ENCODE results near the gene KCNG2. TPM values are rescaled to one million over a fixed set of nuclear protein-coding genes. Genes with fewer than 3 reads are reported as not detected.

Gene KCNG2
- polyA plus RNA-seq, 1 donor from 2014 or later, result not detected

DNA sequence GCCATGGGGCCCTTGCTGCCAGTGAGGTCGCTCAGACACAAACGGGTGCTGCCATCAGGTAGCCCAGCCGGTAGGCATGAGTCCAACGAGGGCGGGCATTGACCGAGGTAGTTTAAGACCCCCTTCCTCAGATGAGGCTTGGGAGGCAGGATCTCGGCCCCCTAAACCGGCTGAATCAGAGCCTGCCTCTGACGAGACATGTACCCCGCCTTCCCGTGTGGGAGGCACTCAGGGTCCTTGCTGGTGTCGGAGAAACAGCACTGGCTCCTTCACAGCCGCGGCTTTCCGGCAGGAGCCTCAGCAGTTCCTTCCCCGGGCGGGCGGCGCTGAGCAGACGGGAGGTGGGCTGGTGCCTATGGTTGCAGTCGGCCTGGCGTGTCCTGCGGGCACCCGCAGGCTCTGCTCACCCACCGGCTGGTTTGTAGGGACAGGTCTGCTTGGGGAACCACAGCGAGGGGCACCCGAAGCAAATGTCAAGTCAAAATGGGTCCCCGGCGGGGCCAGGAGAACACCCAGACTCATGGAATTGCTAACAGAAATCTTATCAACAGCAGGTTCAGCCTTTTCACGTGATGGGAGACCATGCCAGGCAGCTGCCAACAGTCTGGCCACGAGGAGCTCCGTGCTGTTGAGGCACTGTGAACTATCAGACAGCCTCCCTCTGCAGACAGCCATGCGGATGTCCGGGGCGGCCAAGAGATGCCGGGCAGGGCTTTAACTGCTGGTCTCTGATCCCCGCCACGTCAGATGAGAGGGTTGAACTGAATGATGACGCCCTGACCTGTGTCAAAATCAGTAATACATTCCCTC lies 2.8 kb downstream of the KCNG2 start:
- no peak overlapping the region for H3K4me3 ChIP-seq (ENCODE audit: low read length)
- no peaks in the 10 kb centered on the region for H3K9me3 ChIP-seq (ENCODE audit: low read length)
- H3K27ac ChIP-seq (ENCODE audit: low read length), result no peak overlapping the region
- H3K4me2 ChIP-seq (ENCODE audit: low read length), result no peak overlapping the region
- no peaks in the 10 kb centered on the region for H3K9me2 ChIP-seq (ENCODE audit: insufficient read depth, low read length)
- H3K36me3 ChIP-seq (ENCODE audit: insufficient read depth, low read length), result no peaks in the 10 kb centered on the region
- no peak overlapping the region for H2AFZ ChIP-seq (ENCODE audit: low read depth, low read length)
- H3F3A ChIP-seq (ENCODE audit: insufficient read depth, low read length, poor library complexity, severe bottlenecking), result no peaks in the 10 kb centered on the region
- H3K27me3 ChIP-seq (ENCODE audit: insufficient read depth, low read depth, low read length), result peaks cover 47% of the 10 kb centered on the region
- H3K79me2 ChIP-seq (replicated peaks; ENCODE audit: insufficient read depth, low read length), result no peaks in the 10 kb centered on the region
- TF ChIP-seq, protein P1, sequence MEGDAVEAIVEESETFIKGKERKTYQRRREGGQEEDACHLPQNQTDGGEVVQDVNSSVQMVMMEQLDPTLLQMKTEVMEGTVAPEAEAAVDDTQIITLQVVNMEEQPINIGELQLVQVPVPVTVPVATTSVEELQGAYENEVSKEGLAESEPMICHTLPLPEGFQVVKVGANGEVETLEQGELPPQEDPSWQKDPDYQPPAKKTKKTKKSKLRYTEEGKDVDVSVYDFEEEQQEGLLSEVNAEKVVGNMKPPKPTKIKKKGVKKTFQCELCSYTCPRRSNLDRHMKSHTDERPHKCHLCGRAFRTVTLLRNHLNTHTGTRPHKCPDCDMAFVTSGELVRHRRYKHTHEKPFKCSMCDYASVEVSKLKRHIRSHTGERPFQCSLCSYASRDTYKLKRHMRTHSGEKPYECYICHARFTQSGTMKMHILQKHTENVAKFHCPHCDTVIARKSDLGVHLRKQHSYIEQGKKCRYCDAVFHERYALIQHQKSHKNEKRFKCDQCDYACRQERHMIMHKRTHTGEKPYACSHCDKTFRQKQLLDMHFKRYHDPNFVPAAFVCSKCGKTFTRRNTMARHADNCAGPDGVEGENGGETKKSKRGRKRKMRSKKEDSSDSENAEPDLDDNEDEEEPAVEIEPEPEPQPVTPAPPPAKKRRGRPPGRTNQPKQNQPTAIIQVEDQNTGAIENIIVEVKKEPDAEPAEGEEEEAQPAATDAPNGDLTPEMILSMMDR (IDR thresholded peaks at IDR 0.05; ENCODE audit: poor library complexity, severe bottlenecking), result no peak
- TF ChIP-seq MXI1 (conservative IDR thresholded peaks at IDR 0.05; ENCODE audit: poor library complexity, severe bottlenecking), result no peak
- TF ChIP-seq, protein P2, sequence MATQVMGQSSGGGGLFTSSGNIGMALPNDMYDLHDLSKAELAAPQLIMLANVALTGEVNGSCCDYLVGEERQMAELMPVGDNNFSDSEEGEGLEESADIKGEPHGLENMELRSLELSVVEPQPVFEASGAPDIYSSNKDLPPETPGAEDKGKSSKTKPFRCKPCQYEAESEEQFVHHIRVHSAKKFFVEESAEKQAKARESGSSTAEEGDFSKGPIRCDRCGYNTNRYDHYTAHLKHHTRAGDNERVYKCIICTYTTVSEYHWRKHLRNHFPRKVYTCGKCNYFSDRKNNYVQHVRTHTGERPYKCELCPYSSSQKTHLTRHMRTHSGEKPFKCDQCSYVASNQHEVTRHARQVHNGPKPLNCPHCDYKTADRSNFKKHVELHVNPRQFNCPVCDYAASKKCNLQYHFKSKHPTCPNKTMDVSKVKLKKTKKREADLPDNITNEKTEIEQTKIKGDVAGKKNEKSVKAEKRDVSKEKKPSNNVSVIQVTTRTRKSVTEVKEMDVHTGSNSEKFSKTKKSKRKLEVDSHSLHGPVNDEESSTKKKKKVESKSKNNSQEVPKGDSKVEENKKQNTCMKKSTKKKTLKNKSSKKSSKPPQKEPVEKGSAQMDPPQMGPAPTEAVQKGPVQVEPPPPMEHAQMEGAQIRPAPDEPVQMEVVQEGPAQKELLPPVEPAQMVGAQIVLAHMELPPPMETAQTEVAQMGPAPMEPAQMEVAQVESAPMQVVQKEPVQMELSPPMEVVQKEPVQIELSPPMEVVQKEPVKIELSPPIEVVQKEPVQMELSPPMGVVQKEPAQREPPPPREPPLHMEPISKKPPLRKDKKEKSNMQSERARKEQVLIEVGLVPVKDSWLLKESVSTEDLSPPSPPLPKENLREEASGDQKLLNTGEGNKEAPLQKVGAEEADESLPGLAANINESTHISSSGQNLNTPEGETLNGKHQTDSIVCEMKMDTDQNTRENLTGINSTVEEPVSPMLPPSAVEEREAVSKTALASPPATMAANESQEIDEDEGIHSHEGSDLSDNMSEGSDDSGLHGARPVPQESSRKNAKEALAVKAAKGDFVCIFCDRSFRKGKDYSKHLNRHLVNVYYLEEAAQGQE (IDR thresholded peaks at IDR 0.05; ENCODE audit: borderline replicate concordance), result no peak
- TF ChIP-seq TAF1 (IDR thresholded peaks at IDR 0.05; ENCODE audit: low read depth), result no peak
- TF ChIP-seq POLR2AphosphoS5 (IDR thresholded peaks at IDR 0.05), result no peak
- no peak for TF ChIP-seq SMC3 (conservative IDR thresholded peaks at IDR 0.05; ENCODE audit: poor library complexity)
- TF ChIP-seq EZH2 (IDR thresholded peaks at IDR 0.05; ENCODE audit: borderline replicate concordance, insufficient read depth, low read length, poor library complexity, severe bottlenecking), result no peak
- TF ChIP-seq RAD21 (conservative IDR thresholded peaks at IDR 0.05), result no peak
- no peak for TF ChIP-seq EP300 (conservative IDR thresholded peaks at IDR 0.05; ENCODE audit: poor library complexity, severe bottlenecking)
- no peaks in the 10 kb centered on the region for H4K20me1 ChIP-seq (ENCODE audit: insufficient read depth)
- no peak overlapping the region for H3K9ac ChIP-seq (ENCODE audit: low read length)

DNA sequence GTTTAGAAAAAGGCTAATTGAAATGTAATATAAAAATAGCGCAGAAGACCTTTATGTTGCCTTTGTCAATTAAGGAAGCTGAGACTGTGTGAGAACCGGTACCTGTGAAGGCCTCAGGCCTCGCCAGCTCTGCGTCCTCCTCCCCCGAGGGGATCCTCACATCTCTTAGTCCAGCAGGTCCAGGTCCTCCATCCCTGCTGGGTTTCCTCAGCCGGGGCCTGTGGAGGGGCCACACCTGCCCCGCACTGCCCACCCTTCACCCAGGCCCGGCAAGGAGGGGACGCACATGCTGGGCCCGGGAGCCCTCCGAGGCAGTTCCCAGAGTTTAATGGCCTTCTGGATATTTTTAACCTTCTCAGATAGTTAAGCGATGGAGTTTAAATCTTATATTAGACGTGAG lies 3.5 kb downstream of the KCNG2 start:
- H4K20me1 ChIP-seq (ENCODE audit: insufficient read depth), result no peaks in the 10 kb centered on the region
- TF ChIP-seq EZH2 (IDR thresholded peaks at IDR 0.05; ENCODE audit: borderline replicate concordance, insufficient read depth, low read length, poor library complexity, severe bottlenecking) (no peak), MXI1 (conservative IDR thresholded peaks at IDR 0.05; ENCODE audit: poor library complexity, severe bottlenecking) (no peak), RAD21 (conservative IDR thresholded peaks at IDR 0.05) (no peak), EP300 (conservative IDR thresholded peaks at IDR 0.05; ENCODE audit: poor library complexity, severe bottlenecking) (no peak)
- TF ChIP-seq, protein P1 (IDR thresholded peaks at IDR 0.05; ENCODE audit: poor library complexity, severe bottlenecking), result no peak
- TF ChIP-seq, protein P2 (IDR thresholded peaks at IDR 0.05; ENCODE audit: borderline replicate concordance), result no peak
- peaks cover 44% of the 10 kb centered on the region for H3K27me3 ChIP-seq (ENCODE audit: insufficient read depth, low read depth, low read length)
- no peak overlapping the region for H3K9ac ChIP-seq (ENCODE audit: low read length)
- no peak overlapping the region for H3K4me2 ChIP-seq (ENCODE audit: low read length)
- no peaks in the 10 kb centered on the region for H3F3A ChIP-seq (ENCODE audit: insufficient read depth, low read length, poor library complexity, severe bottlenecking)
- H3K9me3 ChIP-seq (ENCODE audit: low read length), result no peaks in the 10 kb centered on the region
- H2AFZ ChIP-seq (ENCODE audit: low read depth, low read length), result no peak overlapping the region
- no peaks in the 10 kb centered on the region for H3K36me3 ChIP-seq (ENCODE audit: insufficient read depth, low read length)
- no peak overlapping the region for H3K27ac ChIP-seq (ENCODE audit: low read length)
- H3K9me2 ChIP-seq (ENCODE audit: insufficient read depth, low read length), result no peaks in the 10 kb centered on the region
- no peak overlapping the region for H3K4me3 ChIP-seq (ENCODE audit: low read length)
- H3K79me2 ChIP-seq (replicated peaks; ENCODE audit: insufficient read depth, low read length), result no peaks in the 10 kb centered on the region
